ENCODE data around the gene FEN1. TPM values are rescaled to one million over a fixed set of nuclear protein-coding genes. Genes with fewer than 3 reads are reported as not detected.

The FEN1 gene, protein sequence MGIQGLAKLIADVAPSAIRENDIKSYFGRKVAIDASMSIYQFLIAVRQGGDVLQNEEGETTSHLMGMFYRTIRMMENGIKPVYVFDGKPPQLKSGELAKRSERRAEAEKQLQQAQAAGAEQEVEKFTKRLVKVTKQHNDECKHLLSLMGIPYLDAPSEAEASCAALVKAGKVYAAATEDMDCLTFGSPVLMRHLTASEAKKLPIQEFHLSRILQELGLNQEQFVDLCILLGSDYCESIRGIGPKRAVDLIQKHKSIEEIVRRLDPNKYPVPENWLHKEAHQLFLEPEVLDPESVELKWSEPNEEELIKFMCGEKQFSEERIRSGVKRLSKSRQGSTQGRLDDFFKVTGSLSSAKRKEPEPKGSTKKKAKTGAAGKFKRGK
- total RNA-seq = 1 to 10 TPM; 5.5 to 6.9 TPM
- 1 to 10 TPM; 3.5 to 4.9 TPM for polyA plus RNA-seq
- long read RNA-seq, donor 1, transcript FEN1-201 (2 exons, 2,296 nt) = major isoform, 57 of 59 reads
- long read RNA-seq, donor 1, partial matches to known transcripts = 0 of 59 reads
- long read RNA-seq, donor 1, other reads (novel, unspliced or antisense) = 1 of 59 reads
- long read RNA-seq, donor 2, transcript FEN1-201 (2 exons, 2,296 nt) = major isoform, 6 of 6 reads
- long read RNA-seq, donor 2, partial matches to known transcripts = 0 of 6 reads
- long read RNA-seq, donor 2, other reads (novel, unspliced or antisense) = 0 of 6 reads

GRCh38 chr11:61792310-61793082 is at the start of gene FEN1, which contains the start of gene TMEM258:
TSS of gene FEN1 (plus strand) at chr11:61792911. CDS start at chr11:61795362, 2,451 bp downstream.
TSS of gene TMEM258 (minus strand) at chr11:61792599. CDS start at chr11:61792558, 41 bp downstream.
- intact Hi-C loops (cut with DNase I) = loop anchor here (10.0 kb wide), 2 partner anchors 152 to 522 kb away; no protein-coding TSS in a partner anchor

GRCh38 chr11:61743486-61744095 is 49.1 kb upstream of the FEN1 start:
- no peaks in the 10 kb centered on the region for H3K9me3 ChIP-seq (ENCODE audit: control insufficient read depth, low read length)
- no peaks in the 10 kb centered on the region for H3K27me3 ChIP-seq (ENCODE audit: control insufficient read depth in 1 of 2, insufficient read depth in 2 of 2, low read length in 1 of 2)
- H3K4me3 ChIP-seq (ENCODE audit: low read length in 2 of 2) = no peak overlapping the region
- 90 to 93% methylated on average over 38 to 42 of the region's 42 CpGs for WGBS, 2 donors
- no peaks in the 10 kb centered on the region for H3K4me1 ChIP-seq (ENCODE audit: control insufficient read depth in 1 of 2, insufficient read depth in 2 of 2, low read length in 2 of 2)
- no peak for ATAC-seq (ENCODE audit: low FRiP score)
- no peaks in the 10 kb centered on the region for H3K36me3 ChIP-seq (ENCODE audit: control insufficient read depth in 1 of 2, insufficient read depth in 2 of 2, low read length in 1 of 2)
- H3K27ac ChIP-seq (ENCODE audit: low read depth in 1 of 2, low read length in 2 of 2) = no peak overlapping the region
- DNase-seq = no peak
- intact Hi-C loops (cut with DNase I) = no loop called here

More at GRCh38 chr11:61792310-61793082, at the start of gene FEN1, which contains the start of gene TMEM258:
- no peaks in the 10 kb centered on the region for H3K27me3 ChIP-seq (ENCODE audit: control insufficient read depth in 1 of 2, insufficient read depth in 2 of 2, low read length in 1 of 2)
- WGBS, 2 donors = 0% methylated on average over 61 of the region's 61 CpGs
- H3K36me3 ChIP-seq (ENCODE audit: control insufficient read depth in 1 of 2, insufficient read depth in 2 of 2, low read length in 1 of 2) = peaks cover 0 to 3% of the 10 kb centered on the region in 2 donors
- ATAC-seq (ENCODE audit: low FRiP score) (peak; percentile 96), DNase-seq (peak; percentile 94 to 96)
- H3K4me3 ChIP-seq (ENCODE audit: low read length in 2 of 2) = peak within 1 kb of the TSS; percentile 65 to 82
- no peaks in the 10 kb centered on the region for H3K9me3 ChIP-seq (ENCODE audit: control insufficient read depth, low read length)
- no peaks in the 10 kb centered on the region for H3K4me1 ChIP-seq (ENCODE audit: control insufficient read depth in 1 of 2, insufficient read depth in 2 of 2, low read length in 2 of 2)
- peak within 1 kb of the TSS in 1 of 2 donors; percentile 98 for H3K27ac ChIP-seq (ENCODE audit: low read depth in 1 of 2, low read length in 2 of 2)

DNA sequence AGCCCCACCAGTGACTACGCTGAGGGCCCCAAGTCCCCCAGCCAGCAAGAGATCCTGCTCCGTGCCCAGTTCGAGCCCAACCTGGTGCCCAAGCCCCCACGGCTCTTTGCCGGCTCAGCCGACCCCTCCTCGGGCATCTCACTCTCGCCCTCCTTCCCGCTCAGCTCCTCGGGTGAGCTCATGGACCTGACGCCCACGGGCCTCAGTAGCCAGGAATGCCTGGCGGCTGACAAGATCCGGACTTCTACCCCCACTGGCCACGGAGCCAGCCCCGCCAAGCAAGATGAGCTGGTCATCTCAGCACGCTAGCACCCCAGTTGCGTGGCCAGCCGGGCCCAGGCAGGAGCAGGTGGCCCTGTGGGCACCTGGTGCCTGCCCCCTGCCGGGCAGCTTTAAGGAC is 48.5 kb upstream of the FEN1 start:
- H3K27me3 ChIP-seq (ENCODE audit: control insufficient read depth in 1 of 2, insufficient read depth in 2 of 2, low read length in 1 of 2) = no peaks in the 10 kb centered on the region
- no peaks in the 10 kb centered on the region for H3K4me1 ChIP-seq (ENCODE audit: control insufficient read depth in 1 of 2, insufficient read depth in 2 of 2, low read length in 2 of 2)
- ATAC-seq (ENCODE audit: low FRiP score) (no peak), DNase-seq (no peak)
- no peaks in the 10 kb centered on the region for H3K36me3 ChIP-seq (ENCODE audit: control insufficient read depth in 1 of 2, insufficient read depth in 2 of 2, low read length in 1 of 2)
- intact Hi-C loops (cut with DNase I) = no loop called here
- WGBS, 2 donors = 87 to 88% methylated on average over 20 of the region's 20 CpGs
- H3K27ac ChIP-seq (ENCODE audit: low read depth in 1 of 2, low read length in 2 of 2) = no peak overlapping the region
- no peak overlapping the region for H3K4me3 ChIP-seq (ENCODE audit: low read length in 2 of 2)
- no peaks in the 10 kb centered on the region for H3K9me3 ChIP-seq (ENCODE audit: control insufficient read depth, low read length)

DNA sequence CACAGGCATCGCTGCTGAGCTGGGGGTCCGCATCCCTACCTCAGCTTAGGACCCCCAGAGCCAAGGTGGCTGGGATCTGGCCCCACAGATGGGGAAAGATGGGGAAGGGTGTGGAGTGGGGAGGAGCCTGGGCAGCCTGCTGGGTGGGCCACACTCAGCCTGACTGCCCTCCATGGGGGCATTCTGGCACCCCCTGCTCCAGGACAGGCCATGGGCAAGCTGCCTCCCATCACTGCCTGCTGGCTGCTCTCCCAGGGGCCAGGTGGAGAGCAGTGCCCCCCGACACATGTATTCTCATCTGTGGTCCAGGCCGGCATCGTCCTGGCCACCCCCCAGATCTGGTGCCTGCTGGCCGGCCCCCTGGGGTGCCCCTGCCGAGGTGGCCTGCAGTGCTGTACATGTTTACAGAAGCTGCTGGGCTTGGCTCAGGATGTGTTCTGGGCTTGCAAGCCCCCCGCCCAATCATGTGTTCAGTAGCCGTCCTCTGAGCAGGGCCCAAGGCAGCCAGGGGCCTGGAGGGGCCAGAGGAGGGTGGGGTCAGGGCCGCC is 48.0 kb upstream of the FEN1 start:
- Histone ChIP-seq H3K4me3 (ENCODE audit: low read length in 2 of 2) (no peak overlapping the region), H3K4me1 (ENCODE audit: control insufficient read depth in 1 of 2, insufficient read depth in 2 of 2, low read length in 2 of 2) (no peaks in the 10 kb centered on the region), H3K9me3 (ENCODE audit: control insufficient read depth, low read length) (no peaks in the 10 kb centered on the region), H3K27me3 (ENCODE audit: control insufficient read depth in 1 of 2, insufficient read depth in 2 of 2, low read length in 1 of 2) (no peaks in the 10 kb centered on the region), H3K27ac (ENCODE audit: low read depth in 1 of 2, low read length in 2 of 2) (no peak overlapping the region), H3K36me3 (ENCODE audit: control insufficient read depth in 1 of 2, insufficient read depth in 2 of 2, low read length in 1 of 2) (no peaks in the 10 kb centered on the region)
- ATAC-seq (ENCODE audit: low FRiP score) (no peak), DNase-seq (no peak)
- 85 to 88% methylated on average over 10 of the region's 10 CpGs for whole genome bisulfite sequencing, 2 donors
- intact Hi-C loops (cut with DNase I) = loop anchor here in 1 of 2 donors (5.0 kb wide), 1 partner anchor 363 kb away; no protein-coding TSS in a partner anchor

GRCh38 chr11:61745781-61746441 is 46.8 kb upstream of the FEN1 start:
- H3K36me3 ChIP-seq (ENCODE audit: control insufficient read depth in 1 of 2, insufficient read depth in 2 of 2, low read length in 1 of 2) = no peaks in the 10 kb centered on the region
- H3K27me3 ChIP-seq (ENCODE audit: control insufficient read depth in 1 of 2, insufficient read depth in 2 of 2, low read length in 1 of 2) = no peaks in the 10 kb centered on the region
- intact Hi-C loops (cut with DNase I) = loop anchor here in 1 of 2 donors (5.0 kb wide), 1 partner anchor 361 kb away; no protein-coding TSS in a partner anchor
- no peak overlapping the region for H3K4me3 ChIP-seq (ENCODE audit: low read length in 2 of 2)
- no peaks in the 10 kb centered on the region for H3K9me3 ChIP-seq (ENCODE audit: control insufficient read depth, low read length)
- ATAC-seq (ENCODE audit: low FRiP score) (no peak), DNase-seq (no peak)
- H3K4me1 ChIP-seq (ENCODE audit: control insufficient read depth in 1 of 2, insufficient read depth in 2 of 2, low read length in 2 of 2) = no peaks in the 10 kb centered on the region
- 74 to 84% methylated on average over 15 of the region's 15 CpGs for WGBS, 2 donors
- no peak overlapping the region for H3K27ac ChIP-seq (ENCODE audit: low read depth in 1 of 2, low read length in 2 of 2)

- Histone ChIP-seq H3K4me3 (ENCODE audit: low read length in 2 of 2) (no peak overlapping the region), H3K27ac (ENCODE audit: low read depth in 1 of 2, low read length in 2 of 2) (no peak overlapping the region), H3K4me1 (ENCODE audit: control insufficient read depth in 1 of 2, insufficient read depth in 2 of 2, low read length in 2 of 2) (no peaks in the 10 kb centered on the region), H3K36me3 (ENCODE audit: control insufficient read depth in 1 of 2, insufficient read depth in 2 of 2, low read length in 1 of 2) (no peaks in the 10 kb centered on the region), H3K27me3 (ENCODE audit: control insufficient read depth in 1 of 2, insufficient read depth in 2 of 2, low read length in 1 of 2) (no peaks in the 10 kb centered on the region), H3K9me3 (ENCODE audit: control insufficient read depth, low read length) (no peaks in the 10 kb centered on the region)
- WGBS, 2 donors = 82 to 85% methylated on average over 19 of the region's 19 CpGs
- ATAC-seq (ENCODE audit: low FRiP score) = no peak
- no peak for DNase-seq
- intact Hi-C loops (cut with DNase I) = loop anchor here in 1 of 2 donors (5.0 kb wide), 1 partner anchor 361 kb away; no protein-coding TSS in a partner anchor
Observed at GRCh38 chr11:61746442-61747191, 46.1 kb upstream of the FEN1 start.

- no peaks in the 10 kb centered on the region for H3K9me3 ChIP-seq (ENCODE audit: control insufficient read depth, low read length)
- no peak overlapping the region for H3K27ac ChIP-seq (ENCODE audit: low read depth in 1 of 2, low read length in 2 of 2)
- H3K36me3 ChIP-seq (ENCODE audit: control insufficient read depth in 1 of 2, insufficient read depth in 2 of 2, low read length in 1 of 2) = no peaks in the 10 kb centered on the region
- H3K4me3 ChIP-seq (ENCODE audit: low read length in 2 of 2) = no peak overlapping the region
- H3K4me1 ChIP-seq (ENCODE audit: control insufficient read depth in 1 of 2, insufficient read depth in 2 of 2, low read length in 2 of 2) = no peaks in the 10 kb centered on the region
- 58 to 65% methylated on average over 19 of the region's 19 CpGs for WGBS, 2 donors
- no peaks in the 10 kb centered on the region for H3K27me3 ChIP-seq (ENCODE audit: control insufficient read depth in 1 of 2, insufficient read depth in 2 of 2, low read length in 1 of 2)
- ATAC-seq (ENCODE audit: low FRiP score) = peak; percentile 82
- DNase-seq = peak; percentile 84 to 91
- intact Hi-C loops (cut with DNase I) = loop anchor here in 1 of 2 donors (5.0 kb wide), 1 partner anchor 360 kb away; no protein-coding TSS in a partner anchor
Observed at GRCh38 chr11:61747192-61747966, 45.3 kb upstream of the FEN1 start.
